Common myeloid progenitor, CD34-positive (primary cell): Measurements from ENCODE around the gene TRIM71.

Source experiments
- CTCF ChIA-PET: fragments of 350-600 bp; sonication (Branson Sonifier 250); formaldehyde crosslinking; loops from one replicate; lab custom pipeline; 2021; ENCODE audit warnings: antibody characterized with exemption; lab: Charles Lee
- POLR2A ChIA-PET: fragments of 350-600 bp; sonication (Branson Sonifier 250); formaldehyde crosslinking; loops from one replicate; lab custom pipeline; 2021; ENCODE audit warnings: antibody characterized with exemption; lab: Charles Lee
- DNase-seq, 3 donors: peaks; one replicate each; pipeline versions ENCODE4 v3.0.0 to v3.0.0-alpha.2; 2013
- H3K27ac ChIP-seq, 2 experiments: 1 replicate in 1 of 2; 2 replicates in 1 of 2; pipeline ENCODE4 v1.7.0; 2013; ENCODE audit warnings: inconsistent platforms in 2 of 2, low read length in 2 of 2, mild to moderate bottlenecking in 2 of 2, low read depth in 1 of 2, moderate library complexity in 1 of 2; ENCODE audit not compliant: severe bottlenecking in 2 of 2, insufficient read depth in 1 of 2, poor library complexity in 1 of 2
- H3K27me3 ChIP-seq, 5 experiments: replicated peaks in 2 of 5; 1 replicate in 3 of 5; 2 replicates in 2 of 5; pipeline versions ENCODE4 v1.6.1 to v1.7.0; 2013; ENCODE audit warnings: low read length in 4 of 5, mild to moderate bottlenecking in 2 of 5, moderate library complexity in 2 of 5, inconsistent platforms in 1 of 5; ENCODE audit not compliant: insufficient read depth in 5 of 5, control insufficient read depth in 4 of 5
- H3K36me3 ChIP-seq, 4 experiments: 1 replicate in 2 of 4; 2 replicates in 2 of 4; pipeline versions ENCODE4 v1.6.1 to v1.7.0; 2013; ENCODE audit warnings: low read length in 3 of 4, control low read depth in 1 of 4, mild to moderate bottlenecking in 1 of 4; ENCODE audit not compliant: control insufficient read depth in 4 of 4, insufficient read depth in 4 of 4
- H3K4me1 ChIP-seq, 4 experiments: 1 replicate in 3 of 4; 2 replicates in 1 of 4; pipeline versions ENCODE4 v1.6.1 to v1.7.1; 2013; ENCODE audit warnings: low read length in 3 of 4, mild to moderate bottlenecking in 3 of 4, control low read depth in 1 of 4, inconsistent platforms in 1 of 4, moderate library complexity in 1 of 4; ENCODE audit not compliant: control insufficient read depth in 4 of 4, insufficient read depth in 4 of 4; ENCODE audit errors: control extremely low read depth in 1 of 4
- H3K4me3 ChIP-seq, 7 experiments: 1 replicate in 4 of 7; 2 replicates in 3 of 7; pipeline versions ENCODE4 v1.5.1 to v1.7.0; 2013; ENCODE audit warnings: mild to moderate bottlenecking in 7 of 7, low read length in 6 of 7, moderate library complexity in 6 of 7, inconsistent platforms in 2 of 7, low read depth in 2 of 7, control low read depth in 1 of 7; ENCODE audit not compliant: insufficient read depth in 4 of 7, control insufficient read depth in 1 of 7; ENCODE audit errors: extremely low read depth in 1 of 7
- H3K9me3 ChIP-seq, 5 experiments: 1 replicate in 4 of 5; 2 replicates in 1 of 5; pipeline versions ENCODE4 v1.6.1 to v1.7.1; 2013; ENCODE audit warnings: low read length in 4 of 5, mild to moderate bottlenecking in 2 of 5, inconsistent platforms in 1 of 5, low read depth in 1 of 5, moderate library complexity in 1 of 5; ENCODE audit not compliant: control insufficient read depth in 4 of 5, insufficient read depth in 2 of 5; ENCODE audit errors: control extremely low read depth in 1 of 5
- WGBS: methylation state at CpG from one replicate; pipeline ENCODE4 v1.1.5; 2013; ENCODE audit not compliant: insufficient coverage; 5-methylcytosine and 5-hydroxymethylcytosine counted together

Gene TRIM71

DNA sequence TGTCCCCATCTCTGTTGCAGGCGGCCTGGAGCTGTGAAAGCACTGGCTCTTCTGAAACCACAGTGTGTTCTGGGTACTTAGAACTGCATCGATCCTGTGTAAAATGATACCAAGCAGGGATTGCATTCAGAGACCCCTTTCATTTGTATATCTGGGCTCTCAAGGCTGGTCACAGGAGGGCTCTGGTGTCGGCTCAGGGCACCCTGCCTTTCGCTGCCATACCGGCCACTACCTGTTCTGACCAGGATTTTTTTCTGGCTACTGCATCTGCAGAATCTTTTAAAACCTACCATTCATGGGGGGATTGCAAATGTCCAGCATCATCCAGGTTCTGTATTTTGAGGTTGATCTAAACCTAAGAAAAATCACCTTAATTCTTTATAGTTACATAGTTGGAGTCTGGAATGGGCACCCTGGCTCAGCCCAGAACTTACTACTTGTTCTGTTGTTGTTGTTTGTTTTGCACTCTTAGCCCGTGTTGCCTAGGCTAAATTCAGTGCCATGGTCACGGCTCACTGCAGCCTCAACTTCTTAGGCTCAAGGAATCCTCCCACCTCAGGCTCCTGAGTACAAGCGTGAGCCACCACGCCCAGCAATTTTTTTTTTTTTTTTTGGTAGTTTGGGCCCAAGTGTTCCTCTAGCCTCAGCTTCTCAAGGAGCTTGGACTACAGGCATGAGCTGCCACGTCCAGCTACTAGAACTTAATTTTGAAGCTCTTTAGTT, 52.7 kb downstream of the TRIM71 start:
- H3K27me3 ChIP-seq: no peaks in the 10 kb centered on the region
- WGBS: 95% methylated on average over 7 of the region's 10 CpGs
- ChIA-PET POLR2A (no interaction called here), CTCF (interaction anchor here (0.8 to 1.1 kb wide), 3 partner anchors 15 to 146 kb away, joined by 3 to 4 read pairs (median 3); no protein-coding TSS in a partner anchor)
- H3K27ac ChIP-seq: no peak overlapping the region
- H3K9me3 ChIP-seq: no peaks in the 10 kb centered on the region
- H3K36me3 ChIP-seq: peaks cover 0 to 6% (median 0%) of the 10 kb centered on the region in 4 experiments
- peaks cover 3 to 35% (median 13%) of the 10 kb centered on the region in 4 experiments for H3K4me1 ChIP-seq
- no peak for DNase-seq
- no peak overlapping the region for H3K4me3 ChIP-seq

DNA sequence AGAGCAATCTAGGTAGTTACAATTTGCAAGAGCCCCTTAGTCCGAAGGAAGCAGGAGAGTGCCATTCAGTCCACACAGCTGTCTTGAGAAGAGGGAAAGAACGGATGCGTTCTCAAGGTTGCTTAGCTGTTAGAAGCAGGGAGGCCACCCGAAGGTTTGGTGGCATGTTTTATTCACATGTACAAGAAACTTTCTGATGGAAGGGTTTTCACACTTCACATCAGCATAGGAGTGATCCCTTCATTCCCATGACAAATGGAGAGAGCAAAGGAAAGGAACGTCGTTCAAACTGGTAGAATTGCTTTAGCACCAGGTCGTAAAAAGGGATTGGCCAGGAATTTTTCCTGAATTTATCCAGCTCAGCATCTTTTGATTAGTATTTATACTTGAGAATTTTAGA, 53.5 kb downstream of the TRIM71 start:
- Histone ChIP-seq H3K9me3 (no peaks in the 10 kb centered on the region), H3K36me3 (peaks cover 0 to 6% (median 0%) of the 10 kb centered on the region in 4 experiments), H3K27ac (no peak overlapping the region), H3K27me3 (no peaks in the 10 kb centered on the region), H3K4me1 (peaks cover 3 to 35% (median 13%) of the 10 kb centered on the region in 4 experiments), H3K4me3 (no peak overlapping the region)
- POLR2A ChIA-PET: no interaction called here
- WGBS: 96% methylated on average over 4 of the region's 7 CpGs
- DNase-seq: no peak
- CTCF ChIA-PET: interaction anchor here (0.9 to 4.3 kb wide), 4 partner anchors 8 to 22 kb away, joined by 3 to 14 read pairs (median 4); no protein-coding TSS in a partner anchor

DNA sequence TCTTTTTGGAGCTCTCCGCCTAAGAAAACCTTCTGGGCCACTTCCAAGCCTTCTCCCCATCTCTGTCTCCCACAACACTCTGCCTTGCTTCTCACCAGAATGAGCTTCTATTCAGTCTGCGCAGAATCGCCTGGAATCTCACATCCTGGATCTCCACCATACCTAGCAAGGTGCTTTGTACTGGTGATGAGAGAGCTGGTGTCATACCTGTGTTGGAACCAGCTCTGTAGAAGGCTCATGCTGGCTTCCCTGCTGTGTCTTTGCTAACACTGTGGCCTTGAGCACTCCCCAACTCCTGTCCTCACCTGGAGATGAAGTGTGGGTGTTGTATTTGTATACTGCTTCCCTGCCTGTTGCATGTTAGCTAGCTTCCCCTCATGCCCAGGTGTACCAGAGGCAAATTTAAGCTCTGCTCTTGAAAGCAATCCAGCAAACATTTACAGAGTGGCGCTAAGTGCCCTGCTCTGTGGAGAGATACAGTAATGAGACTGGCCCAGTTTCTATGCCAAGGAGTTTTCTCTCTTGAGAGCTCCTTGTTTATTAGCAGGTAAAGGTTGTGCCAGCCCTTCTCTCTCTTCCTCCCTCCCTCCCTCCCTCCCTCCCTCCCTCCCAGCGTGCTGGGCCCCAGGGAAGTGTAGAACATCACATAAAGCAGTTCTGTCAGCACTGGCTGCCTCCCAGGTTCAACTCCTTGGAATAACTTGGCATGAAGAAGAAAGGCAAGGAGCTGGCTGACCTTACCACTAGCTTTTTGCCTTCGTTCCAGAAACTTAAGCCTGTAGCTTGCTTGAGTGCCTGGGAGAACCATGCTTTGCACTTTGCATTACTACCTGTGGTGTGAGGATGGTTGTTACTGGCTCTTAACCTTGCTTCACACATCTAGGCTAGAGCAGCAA, 54.9 kb downstream of the TRIM71 start:
- no peak overlapping the region for H3K4me3 ChIP-seq
- H3K4me1 ChIP-seq: peaks cover 3 to 34% (median 13%) of the 10 kb centered on the region in 4 experiments
- POLR2A ChIA-PET: no interaction called here
- H3K27me3 ChIP-seq: no peaks in the 10 kb centered on the region
- no peak for DNase-seq
- CTCF ChIA-PET: interaction anchor here (0.6 to 4.3 kb wide), 10 partner anchors 9 to 94 kb away, joined by 3 to 14 read pairs (median 5); no protein-coding TSS in a partner anchor
- 94% methylated on average over 2 of the region's 6 CpGs for WGBS
- no peaks in the 10 kb centered on the region for H3K9me3 ChIP-seq
- H3K36me3 ChIP-seq: peaks cover 0 to 15% (median 2%) of the 10 kb centered on the region in 4 experiments
- no peak overlapping the region for H3K27ac ChIP-seq

DNA sequence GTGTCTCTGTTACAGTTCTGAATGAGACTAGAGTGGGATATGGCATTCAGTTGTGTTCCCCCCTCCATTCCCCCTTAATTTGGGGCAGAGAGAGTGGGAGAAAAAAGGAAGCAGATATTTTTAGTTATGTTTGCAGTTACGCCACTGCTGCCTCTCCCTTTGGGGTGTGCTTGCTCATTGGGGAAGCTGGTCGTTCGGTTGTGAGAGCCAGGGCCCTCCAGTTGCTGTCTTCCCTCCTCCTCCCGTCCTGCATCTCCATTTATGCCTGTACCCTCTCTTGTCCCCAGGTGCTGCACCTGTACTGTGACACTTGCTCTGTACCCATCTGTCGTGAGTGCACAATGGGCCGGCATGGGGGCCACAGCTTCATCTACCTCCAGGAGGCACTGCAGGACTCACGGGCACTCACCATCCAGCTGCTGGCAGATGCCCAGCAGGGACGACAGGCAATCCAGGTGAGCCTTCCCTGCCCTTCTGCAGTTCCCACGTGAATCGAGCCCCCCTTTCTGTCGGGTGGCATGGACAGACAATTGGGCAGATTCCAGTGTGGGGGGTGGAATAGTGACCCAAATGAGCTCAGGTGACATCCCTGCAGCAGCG, 55.8 kb downstream of the TRIM71 start:
- 54% methylated on average over 10 of the region's 12 CpGs for WGBS
- H3K27ac ChIP-seq: no peak overlapping the region
- POLR2A ChIA-PET: no interaction called here

DNA sequence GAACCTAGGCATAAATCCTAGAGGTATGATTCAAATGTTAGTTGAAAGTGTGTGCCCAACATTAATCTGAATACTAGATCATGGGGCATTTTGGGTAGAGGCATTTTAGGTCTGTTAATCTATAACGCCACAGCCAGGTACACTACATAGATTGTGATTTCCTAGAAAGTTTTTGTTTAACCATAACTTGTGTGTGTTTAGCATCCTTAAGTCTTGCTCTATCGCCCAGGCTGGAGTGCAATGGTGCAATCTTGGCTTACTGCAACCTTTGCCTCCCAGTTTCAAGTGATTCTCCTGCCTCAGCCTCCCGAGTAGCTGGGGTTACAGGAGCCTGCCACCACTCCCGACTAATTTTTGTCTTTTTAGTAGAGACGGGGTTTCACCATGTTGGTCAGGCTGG, 59.1 kb downstream of the TRIM71 start:
- Histone ChIP-seq H3K9me3 (no peaks in the 10 kb centered on the region), H3K36me3 (peaks cover 0 to 18% (median 2%) of the 10 kb centered on the region in 4 experiments), H3K27me3 (no peaks in the 10 kb centered on the region), H3K27ac (no peak overlapping the region), H3K4me1 (peaks cover 3 to 25% (median 12%) of the 10 kb centered on the region in 4 experiments), H3K4me3 (no peak overlapping the region)
- CTCF ChIA-PET: no interaction called here
- WGBS: 100% methylated on average over 5 of the region's 5 CpGs
- DNase-seq: no peak
- POLR2A ChIA-PET: no interaction called here

More for the DNA sequence above, 55.8 kb downstream of the TRIM71 start:
- H3K36me3 ChIP-seq: peaks cover 0 to 15% (median 2%) of the 10 kb centered on the region in 4 experiments
- DNase-seq: peak in 2 of 3 donors; percentile 16 to 23
- no peaks in the 10 kb centered on the region for H3K27me3 ChIP-seq
- H3K9me3 ChIP-seq: no peaks in the 10 kb centered on the region
- H3K4me3 ChIP-seq: peak overlapping the region in 1 of 7 experiments; percentile 21
- peaks cover 3 to 31% (median 13%) of the 10 kb centered on the region in 4 experiments for H3K4me1 ChIP-seq
- CTCF ChIA-PET: interaction anchor here (0.6 to 4.3 kb wide), 10 partner anchors 9 to 146 kb away, joined by 3 to 14 read pairs (median 4); no protein-coding TSS in a partner anchor

DNA sequence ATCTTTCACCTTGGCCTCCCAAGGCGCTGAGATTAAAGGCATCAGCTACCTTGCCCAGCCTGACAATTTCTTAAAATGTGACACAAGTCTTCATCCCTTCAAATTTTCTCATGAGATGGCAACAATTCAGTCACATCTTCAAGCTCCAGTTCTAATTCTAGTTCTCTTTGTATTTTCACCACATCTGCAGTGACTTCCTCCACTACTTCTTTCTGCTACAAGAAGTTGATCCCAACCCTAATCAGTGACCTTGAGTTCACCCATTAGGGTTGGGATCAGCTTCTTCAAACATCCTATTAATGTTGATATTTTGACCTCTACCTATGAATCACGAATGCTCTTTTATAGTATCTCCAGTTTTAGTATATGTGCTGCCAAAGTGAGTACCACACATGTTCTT, 59.8 kb downstream of the TRIM71 start:
- POLR2A ChIA-PET: no interaction called here
- H3K4me1 ChIP-seq: peaks cover 3 to 18% (median 11%) of the 10 kb centered on the region in 4 experiments
- H3K36me3 ChIP-seq: peaks cover 0 to 18% (median 2%) of the 10 kb centered on the region in 4 experiments
- H3K27ac ChIP-seq: no peak overlapping the region
- H3K9me3 ChIP-seq: no peaks in the 10 kb centered on the region
- CTCF ChIA-PET: interaction anchor here (0.8 to 1.0 kb wide), 2 partner anchors 9 to 11 kb away, joined by 3 read pairs; no protein-coding TSS in a partner anchor
- WGBS: 100% methylated on average over 1 of the region's 2 CpGs
- DNase-seq: no peak
- H3K27me3 ChIP-seq: no peaks in the 10 kb centered on the region
- no peak overlapping the region for H3K4me3 ChIP-seq
